HG03439 (cell line): ENCODE data around the gene TYMP.
A peak's percentile ranks its signal among the peaks of the same experiment; 100 is the strongest.
"Not testable (repeated sequence)": the region's sequence is repeated elsewhere in the genome, so short reads cannot be mapped to it uniquely, and the experiment has no call there.

Experiments
- ATAC-seq: cut with Tn5 transposase; IDR thresholded peaks from one replicate; pipeline ENCODE4 v1.9.1; 2021; ENCODE audit warnings: mild to moderate bottlenecking, moderate library complexity; ENCODE audit not compliant: unreplicated experiment

Gene TYMP

DNA sequence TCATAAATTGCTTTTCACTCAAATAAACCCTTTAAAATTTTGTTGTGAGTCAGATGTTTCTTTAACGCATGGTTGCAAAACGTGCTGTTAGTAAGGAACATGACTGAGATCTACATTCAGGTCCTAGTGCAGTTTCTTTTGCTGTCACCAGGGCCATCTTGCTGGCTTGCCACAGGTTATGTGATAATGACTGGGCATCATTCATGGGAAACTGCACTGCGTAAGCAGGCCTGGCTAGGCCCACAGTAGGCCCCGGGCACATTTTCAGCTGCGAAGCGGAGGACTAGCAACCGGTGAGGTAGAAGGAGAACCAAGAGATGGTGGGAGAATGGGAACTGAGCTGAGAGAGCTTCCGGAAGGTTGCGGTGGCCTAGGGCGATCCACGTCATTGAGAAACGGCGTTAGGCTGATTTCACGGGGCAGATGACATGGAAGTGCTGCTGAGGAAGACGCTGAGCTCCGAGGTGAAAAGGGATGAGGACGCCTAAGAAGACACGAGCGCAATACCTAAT, 12.7 kb upstream of the TYMP start:
- ATAC-seq: no peak

DNA sequence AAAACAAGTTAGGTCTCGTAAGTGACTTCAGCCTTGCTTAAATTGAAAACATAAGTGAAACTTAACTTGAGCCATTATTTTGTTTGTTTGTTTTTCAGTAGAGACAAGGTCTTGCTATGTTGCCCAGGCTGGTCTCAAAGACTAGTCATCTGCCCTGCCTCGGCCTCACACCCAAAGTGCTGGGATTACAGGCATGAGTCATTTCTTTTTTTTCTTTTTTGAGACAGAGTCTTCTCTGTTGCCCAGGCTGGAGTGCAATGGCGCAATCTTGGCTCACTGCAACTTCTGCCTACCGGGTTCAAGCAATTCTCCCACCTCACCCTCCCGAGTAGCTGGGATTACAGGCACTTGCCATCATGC, 11.8 kb upstream of the TYMP start:
- not testable (repeated sequence) for ATAC-seq

DNA sequence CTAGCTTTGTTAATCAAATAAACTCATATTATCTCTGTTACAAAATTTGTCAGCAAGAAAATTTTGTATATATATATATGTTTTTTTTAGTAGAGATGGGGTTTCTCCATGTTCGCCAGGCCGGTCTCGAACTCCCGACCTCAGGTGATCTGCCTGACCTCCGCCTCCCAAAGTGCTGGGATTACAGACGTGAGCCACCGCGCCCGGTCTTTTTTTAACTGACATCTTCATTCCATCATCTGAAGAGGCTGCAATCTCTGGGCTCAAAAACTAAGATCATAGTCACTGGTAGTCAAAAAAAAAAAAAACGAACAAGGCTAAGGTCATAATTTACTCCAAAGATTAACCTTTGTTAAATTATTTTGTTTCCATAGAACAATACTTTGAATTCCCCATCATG, 10.6 kb upstream of the TYMP start:
- no peak for ATAC-seq

DNA sequence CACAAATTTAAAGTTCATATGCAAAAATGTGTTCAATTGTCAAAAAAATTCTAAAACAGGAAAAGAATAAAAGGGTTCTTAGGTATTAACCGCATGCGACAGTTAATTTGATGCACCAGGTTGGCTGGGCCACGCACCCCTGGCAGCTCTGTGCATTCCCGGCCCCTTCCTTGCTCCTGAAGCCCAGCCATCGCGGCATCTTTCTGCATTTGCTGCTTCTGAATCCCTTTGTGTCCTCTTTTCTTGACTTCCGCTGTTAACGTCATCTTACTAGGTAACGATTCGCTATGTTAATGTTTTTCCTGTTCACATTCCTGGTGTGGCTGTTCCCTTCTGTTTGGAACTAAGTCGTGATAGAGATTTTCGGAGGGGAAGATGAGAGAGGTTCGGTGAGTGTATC, 8.0 kb upstream of the TYMP start:
- no peak for ATAC-seq

DNA sequence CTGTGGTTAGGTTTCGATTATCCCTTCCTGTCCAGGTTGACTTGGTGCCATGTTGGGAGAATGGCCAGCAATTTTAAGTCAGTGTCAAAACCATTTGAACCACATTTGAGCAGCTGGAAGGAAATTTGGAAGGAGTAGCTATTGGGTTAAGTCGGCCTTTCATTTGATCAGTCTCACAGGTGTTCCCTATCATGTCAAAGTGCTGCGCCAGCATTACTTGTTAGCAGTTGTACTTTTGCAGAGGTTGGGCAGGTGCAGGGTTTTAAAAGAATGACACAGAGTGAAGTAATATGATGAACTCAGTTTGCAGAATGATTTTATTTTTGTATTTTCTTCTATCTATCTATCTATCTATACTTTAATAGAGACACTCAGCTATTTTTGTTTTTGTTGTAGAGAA, 6.4 kb upstream of the TYMP start:
- no peak for ATAC-seq

DNA sequence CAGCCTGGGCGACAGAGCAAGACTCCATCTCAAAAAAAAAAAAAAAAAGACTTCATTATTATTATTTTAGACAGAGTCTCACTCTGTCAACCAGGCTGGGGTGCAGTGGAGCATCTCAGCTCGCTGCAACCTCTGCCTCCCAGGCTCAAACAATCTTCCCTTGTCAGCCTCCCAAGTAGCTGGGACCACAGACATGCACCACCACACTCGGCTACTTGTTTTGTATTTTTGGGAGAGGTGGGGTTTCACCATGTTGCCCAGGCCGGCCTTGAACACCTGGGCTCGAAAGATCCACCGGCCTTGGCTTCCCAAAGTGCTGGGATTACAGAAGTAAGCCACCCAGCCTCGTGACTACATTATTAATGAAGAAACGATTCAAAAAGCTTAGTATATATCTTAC, 5.3 kb upstream of the TYMP start:
- no peak for ATAC-seq

DNA sequence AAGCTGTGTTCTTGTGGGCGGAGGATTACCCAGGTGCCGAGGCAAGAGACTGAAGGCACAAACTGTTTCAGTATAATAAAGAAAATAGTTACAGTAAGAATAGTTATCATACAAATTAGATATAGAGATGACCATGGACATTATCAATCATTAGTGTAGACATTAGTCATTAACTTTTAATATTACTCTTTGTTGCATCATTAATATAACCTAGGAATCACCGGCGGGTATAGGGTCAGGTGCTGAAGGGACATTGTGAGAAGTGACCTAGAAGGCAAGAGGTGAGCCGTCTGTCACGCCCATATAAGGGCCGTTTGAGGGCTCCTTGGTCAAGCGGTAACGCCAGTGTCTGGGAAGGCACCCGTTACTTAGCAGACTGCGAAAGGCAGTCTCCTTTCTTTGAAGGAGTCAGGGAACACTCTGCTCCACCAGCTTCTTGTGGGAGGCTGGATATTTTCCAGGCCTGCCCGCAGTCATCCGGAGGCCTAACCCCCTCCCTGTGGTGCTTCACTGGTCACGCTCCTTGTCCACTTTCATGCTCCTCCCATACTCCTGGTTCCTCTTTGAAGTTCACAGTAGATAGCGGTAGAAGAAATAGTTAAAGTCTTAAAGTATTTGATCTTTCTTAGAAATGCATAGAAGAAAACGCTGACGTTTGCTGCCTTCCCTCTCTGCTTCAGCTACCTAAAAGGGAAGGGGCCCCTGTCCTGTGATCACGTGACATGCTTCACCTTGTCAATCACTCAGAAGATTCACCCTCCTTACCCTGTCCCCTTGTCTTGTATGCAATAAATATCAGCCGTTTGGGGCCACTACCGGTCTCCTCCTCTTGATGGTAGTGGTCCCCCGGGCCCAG, 4.3 kb upstream of the TYMP start:
- ATAC-seq: not testable (repeated sequence)

DNA sequence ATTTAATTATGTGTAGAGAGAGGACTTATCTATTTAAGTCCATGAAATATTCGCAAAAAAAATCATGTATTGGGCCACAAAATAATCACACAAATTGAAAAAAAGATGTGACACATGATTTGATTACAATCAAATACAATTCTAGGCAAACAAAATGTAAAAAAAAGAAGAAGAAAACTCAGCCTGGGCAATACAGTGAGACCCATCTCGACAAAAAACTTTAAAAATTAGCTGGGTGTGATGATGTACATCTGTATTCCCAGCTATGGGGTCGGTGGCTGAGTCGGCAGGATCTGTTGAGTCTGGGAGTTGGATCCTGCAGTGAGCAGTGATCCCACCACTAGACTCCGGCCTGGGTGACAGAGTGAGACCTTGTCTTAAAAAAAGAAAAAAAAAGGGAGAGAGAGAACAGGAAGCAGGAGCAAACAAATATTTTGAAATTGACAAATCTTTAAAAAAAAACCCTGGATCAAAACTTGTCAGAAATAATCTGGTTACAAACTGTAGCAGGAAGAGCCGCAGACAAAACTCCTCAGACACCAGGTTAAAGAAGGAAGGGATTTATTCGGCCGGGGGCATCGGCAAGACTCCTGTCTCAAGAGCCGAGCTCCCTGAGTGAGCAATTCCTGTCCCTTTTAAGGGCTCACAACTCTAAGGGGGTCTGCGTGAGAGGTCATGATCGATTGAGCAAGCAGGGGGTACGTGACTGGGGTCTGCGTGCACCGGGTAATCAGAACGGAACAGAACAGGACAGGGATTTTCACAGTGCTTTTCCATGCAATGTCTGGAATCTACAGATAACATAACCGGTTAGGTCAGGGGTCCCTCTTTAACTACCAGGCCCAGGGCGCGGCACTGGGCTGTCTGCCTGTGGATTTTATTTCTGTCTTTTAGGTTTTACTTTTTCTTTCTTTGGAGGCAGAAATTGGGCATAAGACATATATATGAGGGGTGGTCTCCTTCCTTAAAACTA, 3.3 kb upstream of the TYMP start:
- no peak for ATAC-seq

DNA sequence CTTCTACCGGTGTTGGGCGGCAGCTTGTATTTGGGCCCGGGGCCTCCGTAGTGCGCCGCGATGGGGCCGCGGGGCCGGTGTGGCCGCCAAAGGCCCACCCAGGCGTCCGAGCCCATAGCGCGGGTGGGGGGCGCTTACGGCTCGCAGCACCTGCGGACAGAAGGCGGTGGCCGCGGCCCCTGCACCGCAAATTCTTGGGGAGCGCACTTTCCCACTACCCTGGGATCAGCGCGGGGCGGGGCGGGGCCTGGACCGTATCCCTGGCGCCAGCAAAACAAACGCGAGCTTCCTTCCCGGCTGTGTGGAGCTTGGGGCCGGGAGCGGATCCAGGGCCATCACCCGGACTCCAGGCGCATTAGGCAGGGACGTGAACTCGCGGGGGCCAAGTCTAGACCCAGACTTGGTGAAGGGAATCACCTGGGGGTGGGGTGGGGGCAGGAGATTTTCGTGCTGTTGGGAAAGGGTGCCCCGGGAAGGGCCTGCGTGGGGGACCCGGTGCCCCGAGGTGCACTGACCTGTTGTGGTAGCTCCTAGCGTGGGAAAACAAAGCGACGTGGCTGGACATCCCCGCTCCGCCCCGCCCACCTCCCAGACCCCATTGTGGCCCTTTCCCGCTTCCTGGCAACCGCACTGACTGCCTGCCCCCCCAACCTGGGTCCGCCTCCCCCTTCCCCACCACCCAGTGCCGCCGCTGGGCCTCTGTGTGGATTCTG, 2.3 kb upstream of the TYMP start:
- peak; percentile 0 for ATAC-seq

DNA sequence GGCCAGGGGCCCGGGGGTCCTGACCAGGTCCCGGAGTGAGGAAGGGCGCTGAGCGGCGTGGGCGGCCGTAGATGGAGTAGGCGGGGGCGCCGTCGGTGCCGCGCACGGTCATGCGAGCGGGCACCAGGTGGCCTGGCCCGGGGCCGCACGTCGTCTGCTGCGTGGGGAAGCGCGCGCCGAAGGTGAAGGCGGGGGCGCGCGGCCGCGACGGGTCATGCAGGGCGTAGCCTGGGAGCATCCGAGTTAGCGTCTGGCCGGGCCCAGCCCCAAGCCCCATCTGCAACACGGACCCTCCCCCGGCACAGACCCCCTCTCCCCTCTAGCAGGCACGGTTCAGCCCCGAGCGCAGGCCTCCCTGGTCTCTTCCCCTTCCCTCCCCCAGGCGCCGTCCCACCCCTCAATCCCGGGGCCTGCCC, 1.7 kb upstream of the TYMP start:
- peak; percentile 19 for ATAC-seq

DNA sequence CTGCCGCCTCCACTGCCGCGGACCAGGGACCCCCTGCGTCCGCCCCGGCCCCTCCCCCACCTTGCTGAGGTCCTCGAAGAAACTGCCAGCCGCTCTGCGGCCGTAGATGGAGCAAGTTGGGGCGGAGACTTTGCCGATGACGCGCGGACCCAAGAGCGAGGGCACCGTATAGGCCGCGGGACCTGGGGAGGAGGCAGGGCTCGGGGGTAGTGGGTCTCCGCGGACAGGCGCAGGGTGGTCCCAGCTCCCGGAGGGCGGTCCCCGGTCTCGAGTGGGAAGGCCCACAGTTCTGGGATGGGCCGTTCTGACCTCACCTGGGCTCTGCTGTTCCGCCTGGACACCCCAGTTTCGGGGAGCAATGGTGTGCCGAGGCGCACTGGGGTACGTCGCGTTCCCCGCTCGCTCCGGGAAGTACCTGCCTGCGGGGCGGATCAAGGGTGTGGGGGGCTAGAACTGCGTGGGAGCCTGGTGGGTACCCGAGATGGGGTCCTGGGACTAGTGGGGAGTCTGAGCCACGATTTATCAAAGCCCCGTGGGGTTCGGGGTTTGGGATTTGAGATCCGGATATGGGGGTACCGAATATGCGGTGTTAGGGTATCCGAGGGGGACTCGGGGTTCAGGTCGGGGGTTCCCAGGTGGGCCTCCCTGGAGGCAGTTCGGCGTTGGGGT, 1.2 kb upstream of the TYMP start:
- peak; percentile 22 for ATAC-seq

DNA sequence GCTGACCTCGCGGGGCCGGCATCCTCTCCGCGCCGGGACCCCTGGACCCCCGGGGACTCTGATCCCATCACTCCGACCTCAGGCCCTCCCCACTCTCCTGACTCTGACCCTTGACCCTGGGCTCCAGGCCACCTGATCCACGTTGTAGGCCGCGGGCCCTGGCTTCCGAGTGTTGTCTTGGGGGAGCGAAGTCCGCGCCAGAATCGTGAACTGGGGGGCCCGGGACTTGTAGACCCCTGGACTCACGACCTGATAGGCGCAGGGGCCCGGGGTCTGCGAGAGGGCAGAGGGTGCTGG, 716 bp upstream of the TYMP start:
- no peak for ATAC-seq

DNA sequence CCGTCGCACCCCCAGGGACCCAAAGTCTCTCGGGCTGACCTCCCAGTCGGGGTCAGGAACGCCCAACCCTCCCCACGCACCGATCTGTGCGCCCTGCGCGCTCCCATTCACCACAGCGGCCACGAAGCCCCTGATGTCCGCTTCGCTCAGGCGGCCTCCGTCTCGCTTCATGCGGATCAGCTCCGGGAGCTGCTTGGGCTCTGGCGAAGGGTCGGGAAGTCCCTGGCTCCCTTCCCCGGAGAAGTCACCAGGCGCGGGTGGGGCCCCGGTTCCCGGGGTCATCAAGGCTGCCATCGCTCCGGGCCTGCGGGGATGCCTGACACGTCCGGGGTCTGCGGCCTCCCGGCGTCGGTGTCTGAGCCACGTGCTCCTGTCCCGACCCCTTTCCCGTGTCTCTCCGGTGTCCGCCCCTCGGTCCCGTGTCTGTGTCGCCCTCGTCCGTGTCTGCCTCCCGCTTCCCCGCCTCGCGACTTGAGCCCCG, 356 bp downstream of the TYMP start:
- no peak for ATAC-seq

DNA sequence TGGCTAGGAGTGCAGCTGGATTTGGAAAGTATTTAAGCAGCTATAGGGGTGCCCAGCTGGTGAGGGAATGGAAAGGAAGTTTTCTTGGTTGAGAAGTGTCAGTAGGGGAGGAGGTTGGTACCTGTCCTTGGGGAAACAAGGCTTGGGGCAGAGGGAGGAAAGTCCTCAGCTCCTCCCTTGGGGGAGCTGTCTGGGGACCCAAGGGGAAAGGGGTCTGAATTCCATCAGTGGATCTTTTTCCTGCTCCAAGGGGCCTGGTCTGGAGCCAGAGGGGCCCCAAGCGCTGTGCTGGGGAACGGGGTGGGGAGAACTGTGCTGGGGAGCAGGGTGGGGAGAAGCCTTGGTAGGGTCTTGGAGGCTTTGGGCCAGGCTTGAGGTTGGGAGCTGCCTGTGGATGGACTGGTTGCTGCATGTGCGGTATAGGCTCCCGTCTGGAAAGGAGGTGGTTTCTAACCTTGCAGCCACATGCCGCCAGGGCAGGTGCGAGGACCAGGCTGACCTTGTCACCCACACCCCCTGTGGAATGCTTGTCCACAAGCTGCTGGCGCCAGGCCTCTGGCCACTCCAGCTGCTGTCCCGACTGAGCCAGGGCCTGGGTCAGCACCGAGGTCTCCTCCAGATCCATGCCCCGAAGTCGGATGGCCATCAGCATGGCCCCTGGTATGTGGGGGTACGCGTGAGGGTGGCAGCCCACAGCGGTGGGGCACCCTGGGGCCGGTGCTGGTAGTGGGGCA, 963 bp downstream of the TYMP start:
- ATAC-seq: no peak

DNA sequence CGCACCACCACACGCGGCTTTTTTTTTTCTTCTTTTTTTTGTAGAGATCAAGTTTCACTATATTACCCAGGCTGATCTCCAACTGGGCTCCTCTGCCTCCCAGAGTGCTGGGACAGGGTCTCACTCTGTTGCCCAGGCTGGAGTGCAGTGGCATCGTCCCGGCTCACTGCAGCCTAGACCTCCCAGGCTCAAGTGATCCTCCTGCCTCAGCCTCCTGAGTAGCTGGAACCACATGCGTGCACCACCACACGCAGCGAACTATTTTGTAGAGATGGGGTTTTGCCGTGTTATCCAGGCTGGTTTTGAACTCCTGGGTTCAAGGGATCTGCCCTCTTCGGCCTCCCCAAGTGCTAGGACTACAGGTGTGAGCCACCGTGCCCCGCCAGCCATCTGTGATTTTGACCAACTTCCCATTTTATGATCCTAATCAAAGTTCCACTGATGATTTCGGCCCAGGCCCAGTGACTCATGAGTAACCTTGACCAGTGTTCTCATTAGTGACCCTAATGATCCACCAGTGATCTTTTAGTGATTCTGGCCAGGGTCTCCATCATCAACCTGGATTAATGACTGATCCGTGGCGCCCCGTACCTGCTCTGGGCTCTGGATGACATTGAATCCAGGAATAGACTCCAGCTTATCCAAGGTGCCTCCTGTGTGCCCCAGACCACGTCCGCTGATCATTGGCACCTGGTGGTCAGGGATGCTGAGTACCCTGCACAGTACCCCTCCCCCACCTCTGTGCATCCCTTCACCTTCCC, 1.7 kb downstream of the TYMP start:
- no peak for ATAC-seq

DNA sequence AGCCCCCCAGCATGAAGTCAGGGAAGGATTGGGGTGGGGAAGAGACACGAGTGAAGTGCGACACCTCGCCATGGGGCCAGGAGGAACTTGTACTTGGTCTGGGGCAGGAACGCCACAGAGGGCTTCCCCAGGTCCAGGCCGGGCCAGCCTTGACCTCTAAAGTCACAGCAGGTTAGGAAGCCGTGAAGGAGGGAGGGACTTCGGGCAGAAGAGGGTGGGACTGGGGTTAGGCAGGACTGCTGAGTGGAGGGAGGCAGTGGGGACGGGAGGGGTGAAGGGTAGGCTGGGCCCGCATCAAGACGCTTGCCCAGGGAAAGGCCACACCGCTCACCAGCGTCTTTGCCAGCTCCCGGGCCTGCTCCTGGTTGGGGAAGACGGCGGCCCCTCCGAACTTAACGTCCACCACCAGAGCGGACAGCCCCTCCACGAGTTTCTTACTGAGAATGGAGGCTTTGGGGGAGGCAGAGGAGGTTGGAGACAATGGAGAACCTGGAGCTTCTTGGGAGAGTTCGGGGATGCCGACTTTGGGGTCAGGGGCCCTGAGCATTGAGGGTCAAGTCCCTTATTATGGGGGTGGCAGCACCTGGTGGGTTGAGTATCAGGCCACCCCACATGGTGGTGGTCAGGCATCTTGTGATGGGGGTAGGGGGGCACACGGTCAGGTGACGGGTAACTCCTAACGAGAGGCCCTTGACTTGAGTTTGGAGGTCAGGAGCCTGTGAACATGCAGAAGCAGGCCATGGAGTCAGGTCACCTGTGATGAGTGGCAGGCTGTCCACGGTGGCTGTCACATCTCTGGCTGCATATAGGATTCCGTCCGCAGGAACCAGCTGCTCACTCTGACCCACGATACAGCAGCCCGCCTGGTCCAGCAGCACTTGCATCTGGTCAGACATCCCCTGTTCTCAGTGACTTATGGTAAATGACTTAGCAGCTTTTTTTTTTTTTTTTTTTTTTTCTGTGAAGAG, 2.7 kb downstream of the TYMP start:
- no peak for ATAC-seq

DNA sequence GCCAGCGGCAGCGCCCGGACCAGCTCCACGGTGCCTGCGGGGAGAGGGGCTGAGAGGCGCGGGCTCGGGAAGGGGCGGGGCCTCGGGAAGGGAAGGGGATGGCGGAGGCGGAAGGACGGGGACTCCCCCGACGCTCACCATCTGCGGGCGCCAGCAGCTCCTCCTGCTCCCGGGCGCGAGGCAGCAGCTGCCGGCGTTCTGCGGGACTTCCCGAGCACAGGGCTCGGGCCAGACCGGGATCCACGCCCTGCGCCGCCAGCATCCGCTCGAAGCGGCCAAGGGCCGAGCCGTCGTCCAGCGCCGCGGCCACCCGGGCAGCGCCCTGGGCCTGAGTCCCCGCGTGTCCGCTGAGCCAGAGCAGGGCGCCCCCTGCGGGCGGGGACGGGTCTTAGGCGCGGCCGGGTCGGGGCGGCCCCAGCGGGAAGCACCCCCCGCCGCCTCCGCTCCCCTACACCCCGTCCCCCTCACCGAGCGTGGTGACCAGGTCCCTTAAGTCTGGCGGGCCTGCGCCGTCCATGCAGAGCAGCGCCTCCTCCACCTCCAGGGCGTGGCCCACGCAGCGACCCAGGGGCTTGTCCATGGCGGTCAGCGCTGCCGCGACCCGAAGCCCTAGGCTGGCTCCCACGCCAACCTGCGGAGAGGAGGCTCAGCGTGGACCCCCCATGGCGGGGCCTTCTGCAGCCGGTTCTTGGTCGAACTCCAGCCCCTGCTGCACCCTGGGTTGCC, 3.5 kb downstream of the TYMP start:
- ATAC-seq: peak; percentile 25

DNA sequence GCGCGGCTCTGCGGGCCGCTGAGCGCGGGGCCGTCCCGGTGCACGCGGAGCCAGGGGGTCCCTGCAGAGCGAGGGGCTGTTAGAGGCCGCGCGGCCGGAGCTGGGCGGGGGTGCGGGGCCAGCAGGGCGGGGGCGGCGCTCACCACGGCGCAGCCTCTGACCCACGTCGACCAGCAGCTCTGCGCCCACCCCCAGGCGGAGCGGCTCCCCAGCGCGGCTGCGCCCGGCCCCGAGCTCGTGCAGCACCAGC, 4.0 kb downstream of the TYMP start:
- peak; percentile 10 for ATAC-seq
